HUDEP-2 (cell line): ENCODE measurements around the gene TFF2.

Experiments used
- DNase-seq, 76 experiments: peaks; one replicate each; lab custom pipeline; 2025; ENCODE audit not compliant: unreplicated experiment in 76 of 76; lab: John Stamatoyannopoulos, UW

The TFF2 gene

DNA sequence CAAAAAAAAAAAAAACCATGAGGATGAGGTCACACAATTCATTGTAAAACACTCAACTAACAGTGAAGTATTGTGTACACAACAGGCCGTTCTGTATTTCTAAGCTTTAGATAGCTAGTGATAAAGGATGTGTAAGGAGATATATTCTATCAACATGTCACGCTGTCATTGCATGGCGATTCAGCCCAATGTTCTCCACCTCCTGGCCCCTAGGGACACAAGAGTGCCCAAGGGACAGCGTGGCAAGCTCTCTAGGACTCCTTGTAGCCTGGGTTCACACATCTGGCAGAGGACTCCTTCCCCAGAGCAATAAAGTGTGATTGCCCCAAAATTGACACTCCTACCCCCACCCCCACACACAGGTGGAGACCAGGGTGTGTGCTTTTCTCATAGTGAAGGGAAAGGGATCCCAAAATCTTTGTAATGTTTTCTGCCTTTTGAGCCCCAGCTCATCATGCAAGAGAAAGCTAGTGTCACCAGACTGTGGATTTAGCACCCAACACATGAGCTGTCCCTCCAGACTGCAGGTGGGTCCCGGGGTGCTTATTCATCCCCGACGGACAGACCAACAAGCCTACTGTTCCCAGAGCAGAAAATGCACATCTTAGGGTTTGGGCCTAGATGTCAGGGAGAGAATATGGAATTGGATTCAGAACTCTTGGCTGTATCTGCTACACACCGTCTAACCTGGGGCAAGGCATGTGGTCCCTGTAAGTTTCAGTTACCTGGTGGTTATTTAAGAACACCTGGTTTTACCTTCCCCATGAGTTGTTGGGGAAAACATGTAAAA lies 33.6 kb upstream of the TFF2 start:
- DNase-seq: peak in 2 of 76 experiments; percentile 12 to 31

DNA sequence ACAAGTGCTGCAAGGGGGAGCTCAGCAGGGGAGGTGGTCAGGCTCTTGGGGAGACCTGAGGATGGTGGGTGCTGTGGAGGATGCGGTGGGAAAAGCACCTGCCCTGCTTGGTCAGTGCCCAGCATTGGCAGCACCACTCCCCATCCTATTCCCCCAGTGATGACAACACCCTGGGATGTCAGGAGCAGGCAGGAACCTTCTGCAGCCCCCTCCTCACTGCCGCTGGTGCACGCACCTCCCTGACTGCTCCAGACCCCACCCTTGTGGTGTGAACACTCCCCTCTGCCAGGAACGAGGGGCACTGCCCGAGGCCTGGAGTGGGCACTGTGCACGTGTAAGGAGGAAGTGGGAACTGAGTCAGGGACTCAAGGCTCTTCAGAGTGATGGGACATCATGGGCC lies 32.5 kb upstream of the TFF2 start:
- no peak for DNase-seq

DNA sequence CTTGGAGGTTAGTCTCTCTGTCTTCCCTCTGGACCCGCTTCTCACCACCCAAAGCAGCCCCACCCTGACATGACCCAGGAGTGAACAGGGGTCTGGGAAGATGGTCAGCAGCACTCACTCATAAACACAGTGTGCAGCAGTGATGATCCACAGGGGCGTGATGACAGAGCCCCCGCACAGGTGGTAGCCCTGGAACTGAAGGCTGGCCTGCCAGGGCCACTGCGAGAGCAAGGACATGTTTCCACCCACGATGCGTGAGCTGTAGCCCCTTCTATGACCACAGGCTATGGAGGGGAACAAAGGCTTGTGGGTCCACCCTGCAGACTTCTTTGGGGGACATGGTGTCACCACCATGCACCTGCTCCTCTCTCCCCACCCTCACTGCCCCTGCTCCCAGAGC lies 32.1 kb upstream of the TFF2 start:
- no peak for DNase-seq

DNA sequence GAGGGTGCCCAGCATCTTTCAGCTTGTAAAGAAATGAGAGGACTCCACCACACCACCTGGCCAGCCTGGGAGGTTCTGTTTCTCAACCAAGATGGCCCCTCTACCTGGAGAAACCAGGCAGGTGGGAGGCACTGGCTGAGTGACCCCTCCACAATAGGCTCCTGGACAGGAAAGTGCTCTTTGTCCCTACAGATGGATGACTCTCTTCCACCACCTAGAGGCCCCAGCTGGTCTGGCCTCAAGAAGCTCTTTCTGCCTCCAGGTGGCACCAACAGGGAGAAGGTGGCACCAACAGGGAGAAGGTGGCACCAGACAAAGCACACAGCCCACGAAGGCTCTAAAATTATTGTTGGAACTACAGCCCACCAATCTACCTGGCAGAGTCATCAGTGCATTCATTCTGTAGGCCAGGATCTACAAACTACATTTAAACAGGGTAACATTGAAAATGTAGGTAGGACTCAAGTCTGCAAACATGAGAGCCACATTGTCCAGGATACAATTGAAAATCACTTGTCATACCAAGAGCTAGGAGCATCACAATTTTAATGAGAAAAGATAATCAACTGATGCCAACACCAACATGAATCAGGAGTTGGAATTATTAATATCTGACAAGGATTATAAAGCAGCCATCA lies 30.7 kb upstream of the TFF2 start:
- DNase-seq: peak in 39 of 76 experiments; percentile 3 to 62 (median 31)

DNA sequence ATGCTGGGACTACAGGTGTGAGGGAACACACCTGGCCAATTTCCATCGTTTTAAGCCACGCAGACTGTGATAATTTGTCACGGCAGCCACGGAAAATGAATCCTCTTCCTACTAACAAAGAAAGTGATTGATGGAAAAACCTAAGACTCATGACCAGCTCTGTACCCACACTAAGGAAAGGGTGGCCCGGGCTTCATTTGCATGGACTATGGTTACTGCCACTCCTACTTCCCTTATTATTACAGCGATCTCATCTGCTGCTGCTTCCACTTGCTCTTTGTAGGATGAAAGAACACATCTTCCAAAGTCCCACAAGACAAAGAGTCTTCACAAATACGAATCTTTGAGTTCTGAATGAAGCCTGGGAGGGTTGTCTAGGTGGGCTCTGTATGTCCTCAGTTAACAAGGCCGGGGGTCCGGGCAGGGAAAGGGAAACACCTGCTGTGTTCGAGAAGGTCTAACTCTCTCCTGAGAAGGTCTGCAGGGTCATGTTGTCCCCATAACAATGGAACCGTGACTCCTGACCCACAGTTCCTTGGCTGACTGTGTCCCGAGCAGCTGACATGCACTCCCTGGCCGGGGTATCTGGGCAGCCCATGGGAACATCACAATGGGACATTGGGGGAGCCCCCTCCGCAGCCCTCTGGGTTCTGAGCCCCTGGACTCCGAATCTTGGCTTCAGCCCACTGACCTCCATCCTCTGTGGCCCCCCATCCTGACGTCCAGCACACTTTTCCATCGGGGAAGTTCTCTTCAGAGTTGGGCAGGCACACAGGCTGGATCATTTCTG lies 28.8 kb upstream of the TFF2 start:
- no peak for DNase-seq

DNA sequence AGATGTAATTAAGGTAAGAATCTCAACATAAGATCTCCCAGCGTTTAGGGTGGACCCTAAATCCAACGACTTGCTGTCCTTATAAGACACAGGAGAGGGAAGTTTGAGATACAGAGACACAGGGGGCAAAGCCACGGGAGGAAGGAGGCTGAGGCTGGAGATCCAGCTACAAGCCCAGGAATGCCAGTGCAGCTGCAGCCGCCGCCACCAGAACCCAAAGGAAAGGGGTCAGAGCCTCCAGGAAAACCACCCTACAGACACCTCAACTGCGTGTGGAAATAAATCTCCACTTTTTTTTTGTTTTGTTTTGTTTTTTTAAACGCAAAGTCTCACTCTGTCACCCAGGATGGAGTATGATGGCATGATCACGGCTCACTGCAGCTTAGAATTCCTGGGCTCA lies 27.6 kb upstream of the TFF2 start:
- no peak for DNase-seq

DNA sequence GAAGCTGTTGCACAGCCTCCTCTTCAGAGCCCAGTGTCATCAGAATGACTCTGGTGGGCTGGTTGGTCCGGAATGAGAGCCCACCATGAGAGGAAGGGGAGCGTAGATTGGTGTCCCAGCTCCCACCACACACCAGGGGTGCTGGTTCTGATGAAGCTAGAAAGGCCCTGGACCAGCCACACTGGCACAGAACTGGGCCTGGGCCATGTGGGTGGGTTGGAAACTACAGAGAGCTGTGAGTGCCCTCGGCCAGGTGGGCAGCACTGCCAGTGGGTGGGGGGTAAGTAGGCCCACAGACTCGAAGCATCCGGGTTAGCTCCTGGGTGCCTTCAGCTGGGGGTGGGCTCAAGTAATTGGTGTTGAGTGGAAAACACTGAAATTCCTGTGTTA lies 27.2 kb upstream of the TFF2 start:
- no peak for DNase-seq

DNA sequence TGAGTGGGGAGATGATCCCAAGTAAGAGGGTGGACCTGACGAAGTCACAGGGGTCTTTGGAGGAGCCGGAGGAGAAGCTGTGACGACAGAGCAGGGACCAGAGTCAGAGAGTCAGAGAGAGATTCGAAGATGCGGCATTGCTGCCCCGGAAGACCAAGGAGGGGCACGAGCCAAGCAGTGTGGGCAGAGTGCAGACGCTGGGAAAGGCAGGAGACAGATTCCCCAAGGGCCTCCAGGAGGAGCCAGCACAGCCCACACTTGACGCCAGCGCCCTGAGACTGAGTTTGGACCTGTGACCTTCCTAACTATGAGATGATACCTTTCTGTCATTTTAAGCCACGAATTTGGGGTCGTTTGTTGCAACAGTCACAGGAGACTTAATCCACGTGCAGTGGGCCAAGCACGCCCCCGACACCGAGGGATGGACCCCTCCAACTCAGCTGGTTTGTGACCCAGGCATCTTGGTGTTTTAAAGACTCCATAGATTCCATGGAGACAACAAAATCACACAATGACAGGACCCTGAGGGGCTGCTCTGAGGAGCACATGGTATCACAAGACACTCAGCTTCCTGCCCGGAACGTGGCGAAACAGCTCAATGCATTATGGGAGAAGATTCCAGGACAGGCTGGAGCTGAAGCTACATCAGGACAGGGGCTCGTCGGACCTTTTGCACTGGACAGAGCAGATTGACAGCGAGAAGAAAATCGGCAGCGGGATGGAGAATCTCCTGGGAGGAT lies 26.6 kb upstream of the TFF2 start:
- DNase-seq: no peak

DNA sequence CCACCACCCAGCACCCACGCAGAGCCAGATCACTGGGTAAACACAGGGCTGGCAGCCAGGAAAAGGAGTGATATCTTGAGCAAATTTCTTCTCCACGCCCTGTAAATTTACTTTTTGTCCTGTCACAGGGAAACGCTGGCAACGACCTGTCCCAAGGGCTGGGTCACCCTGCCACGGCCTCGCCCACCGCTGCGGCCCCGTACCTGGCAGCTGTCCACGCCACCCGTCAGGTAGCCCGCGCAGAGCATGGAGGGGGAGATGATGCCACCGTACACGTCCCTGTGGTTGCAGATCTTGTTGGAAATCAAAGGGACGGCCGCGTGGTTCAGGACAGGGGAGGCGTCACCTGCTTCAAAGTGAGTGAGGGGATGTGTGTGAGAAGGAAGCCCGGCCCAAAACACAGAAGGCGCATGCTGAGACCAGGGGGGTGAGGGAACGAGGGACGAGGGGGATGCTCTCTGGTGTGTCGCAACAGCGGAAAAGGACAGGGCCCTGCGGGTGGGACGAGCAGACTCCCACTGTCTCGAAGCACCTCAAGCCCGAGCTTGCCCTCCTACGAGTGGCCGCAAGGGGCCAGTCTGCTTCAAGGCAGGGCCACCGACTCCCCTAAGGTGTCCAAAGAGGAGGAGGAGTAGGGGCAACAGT lies 25.7 kb upstream of the TFF2 start:
- peak in 1 of 76 experiments; percentile 17 for DNase-seq

DNA sequence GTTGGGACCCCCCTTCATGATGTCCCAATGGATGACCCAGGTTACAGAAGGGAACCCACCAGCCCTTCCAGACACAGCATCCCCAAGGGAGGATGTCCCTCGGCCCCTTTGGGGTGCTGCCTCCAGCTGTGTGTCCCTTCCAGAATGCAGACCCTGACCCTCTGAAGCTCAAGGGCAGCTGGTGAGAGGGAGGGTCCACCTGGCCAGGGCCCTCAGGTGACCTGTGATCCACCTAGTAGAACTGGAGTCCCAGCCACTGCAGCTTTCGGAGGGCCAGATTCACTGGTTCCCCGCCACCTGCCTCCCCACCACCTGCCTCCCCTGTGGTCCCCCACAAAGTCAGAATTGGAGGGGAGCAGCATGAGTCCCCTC lies 25.2 kb upstream of the TFF2 start:
- DNase-seq: no peak

DNA sequence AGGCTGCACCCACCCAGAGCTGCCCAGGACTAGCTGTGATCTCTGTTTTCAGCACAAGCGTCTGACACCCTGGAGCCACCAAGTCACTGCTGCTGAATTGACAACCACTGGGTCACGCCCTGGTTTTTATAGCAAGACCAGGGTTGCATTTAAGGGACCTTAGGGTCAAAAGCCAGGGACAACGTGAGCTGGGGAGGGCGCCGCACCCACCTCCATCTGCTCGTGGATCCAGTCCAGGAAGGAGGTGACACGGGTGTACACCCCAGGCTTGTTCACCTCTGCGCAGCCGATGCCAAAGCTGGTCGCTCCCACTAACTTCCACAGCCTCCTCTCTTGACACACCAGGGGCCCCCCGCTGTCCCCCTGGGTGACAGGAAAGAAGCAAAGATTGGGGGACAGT lies 24.7 kb upstream of the TFF2 start:
- no peak for DNase-seq

DNA sequence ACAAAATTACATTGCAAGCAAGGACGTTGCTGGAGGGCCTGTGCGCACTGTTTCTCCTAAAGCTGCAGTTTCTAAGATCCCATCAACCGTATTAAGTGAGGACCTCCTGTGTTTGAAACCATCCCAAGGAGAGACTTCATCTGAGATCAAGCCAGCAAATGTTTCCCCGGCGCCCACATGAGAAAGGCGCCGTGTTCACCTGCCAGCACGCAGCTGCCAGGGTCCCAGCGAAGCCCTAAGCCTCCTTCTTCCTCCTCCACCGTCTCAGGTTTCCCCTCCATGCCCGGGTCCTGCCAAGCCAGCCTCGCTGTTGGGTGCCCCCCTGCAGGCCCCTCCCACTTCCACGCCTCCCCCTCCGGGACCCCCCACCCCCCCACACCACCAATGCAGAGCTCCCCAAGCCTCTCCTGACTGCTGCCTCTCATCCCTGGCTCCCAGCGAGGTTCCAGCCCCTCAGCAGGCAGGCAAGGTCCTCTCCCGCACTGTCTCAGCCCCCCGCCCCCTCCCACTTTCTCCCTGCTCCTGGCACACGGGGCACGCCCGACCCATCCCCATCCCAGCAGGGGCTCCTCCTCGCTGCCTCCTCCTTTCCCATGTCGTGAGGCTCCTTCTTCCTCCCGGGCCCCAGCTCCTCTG lies 24.2 kb upstream of the TFF2 start:
- DNase-seq: no peak

DNA sequence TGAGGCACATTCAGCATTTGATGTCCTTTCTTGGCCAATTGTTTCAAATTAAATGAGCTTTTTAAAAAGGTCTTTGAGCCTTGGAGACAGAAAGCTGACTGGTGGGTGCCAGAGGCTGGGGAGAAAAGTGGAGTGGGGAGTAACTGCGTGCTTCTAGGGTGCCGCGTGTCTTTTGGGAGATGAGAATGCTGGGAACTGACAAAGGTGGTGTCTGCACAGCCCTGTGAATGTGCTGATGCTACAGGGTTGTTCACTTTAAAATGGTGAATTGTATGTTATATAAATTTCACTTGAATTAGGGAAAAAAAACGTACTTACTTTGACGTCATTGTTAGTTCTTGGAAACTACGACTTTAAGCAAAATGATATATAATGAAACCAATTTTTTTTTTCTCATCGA lies 23.7 kb upstream of the TFF2 start:
- DNase-seq: no peak

DNA sequence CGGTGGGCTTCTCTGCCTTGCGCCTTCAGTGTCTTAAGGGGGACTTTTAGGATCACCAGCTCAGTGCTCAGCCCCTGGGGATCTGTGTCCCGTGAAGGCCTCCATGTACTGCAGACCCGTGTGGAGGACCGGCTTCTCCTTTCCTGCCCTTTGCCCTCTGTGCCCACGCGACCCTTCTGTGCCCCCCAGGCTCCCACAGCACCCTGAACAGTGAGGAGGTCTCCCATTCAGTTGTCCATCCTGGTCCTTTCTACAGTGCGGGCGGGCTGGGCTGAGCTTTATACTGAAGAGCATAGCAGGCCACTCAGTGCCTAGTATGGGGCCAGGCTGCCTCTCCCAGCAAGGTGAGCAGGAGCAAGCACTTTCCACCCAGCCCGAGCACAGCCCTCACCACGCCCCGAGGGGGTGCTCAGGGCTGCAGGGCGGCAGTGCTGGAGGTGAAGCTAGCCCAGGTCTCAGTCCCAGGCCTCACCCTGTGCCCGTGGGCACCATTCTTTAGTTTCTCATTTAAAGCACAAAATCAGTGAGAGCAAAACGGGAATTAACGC lies 23.2 kb upstream of the TFF2 start:
- no peak for DNase-seq

DNA sequence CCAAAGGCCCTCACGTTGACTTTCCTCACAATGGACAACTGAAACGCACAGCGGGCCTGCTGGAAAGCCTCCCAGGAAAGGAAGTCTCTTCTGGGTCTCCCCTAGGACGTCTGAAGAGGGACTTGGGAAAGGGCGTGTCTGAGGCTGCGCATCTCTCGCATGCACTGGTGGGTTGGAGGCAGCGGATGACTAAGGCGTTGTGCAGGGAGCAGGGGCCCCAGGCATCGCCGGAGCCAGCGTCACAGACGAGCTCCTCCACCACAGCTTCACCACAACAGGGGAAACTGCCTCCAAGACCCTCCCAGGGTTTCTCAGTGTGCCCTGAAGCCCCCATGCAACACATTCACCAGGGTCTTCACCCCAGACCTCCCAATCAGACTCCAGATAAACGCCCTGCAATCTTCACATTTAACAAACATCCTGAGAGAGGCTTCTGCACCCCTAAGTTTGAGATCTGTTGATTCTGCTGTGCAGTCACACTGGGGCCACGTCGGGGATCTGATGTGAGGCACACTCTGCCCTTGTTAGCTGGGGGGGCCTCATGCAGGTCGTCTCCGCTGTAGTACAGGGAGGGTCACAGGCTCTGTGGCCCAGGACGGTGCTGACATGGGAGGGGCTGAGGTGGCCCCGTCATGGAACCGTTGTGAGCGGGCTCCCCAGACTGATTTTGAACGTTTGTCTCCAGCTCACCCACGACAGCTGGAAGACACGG lies 22.6 kb upstream of the TFF2 start:
- DNase-seq: no peak

DNA sequence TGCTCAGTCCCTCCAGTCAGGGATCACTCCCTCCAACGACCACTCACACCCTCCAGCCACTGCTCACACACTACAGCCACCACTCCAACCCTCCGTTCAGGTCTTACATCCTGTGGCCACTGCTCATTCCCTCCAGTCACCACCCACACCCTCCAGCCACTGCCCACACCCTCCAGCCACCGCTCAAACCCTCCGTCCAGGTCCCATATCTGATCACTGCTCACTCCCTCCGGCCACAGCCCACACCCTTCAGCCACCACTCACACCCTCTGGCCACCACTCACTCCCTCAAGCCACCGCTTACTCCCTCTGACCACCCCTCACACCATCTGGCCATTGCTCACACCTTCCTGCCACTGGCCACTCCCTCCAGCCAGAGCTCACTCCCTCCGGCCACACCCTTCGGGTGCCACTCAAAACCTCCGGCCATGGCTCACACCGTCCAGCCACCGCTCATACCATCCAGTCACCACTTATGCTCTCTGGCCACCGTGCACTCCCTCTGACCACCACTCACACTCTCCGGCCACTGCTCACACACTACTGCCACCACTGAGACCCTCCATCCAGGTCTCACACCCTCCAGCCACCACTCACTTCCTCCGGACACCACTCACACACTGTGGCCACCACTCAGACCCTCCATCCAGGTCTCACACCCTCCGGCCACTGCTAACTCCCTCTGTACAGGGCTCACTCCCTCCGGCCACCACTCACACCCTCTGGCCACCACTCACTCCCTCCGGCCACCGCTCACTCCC lies 20.3 kb upstream of the TFF2 start:
- peak in 1 of 76 experiments; percentile 21 for DNase-seq

DNA sequence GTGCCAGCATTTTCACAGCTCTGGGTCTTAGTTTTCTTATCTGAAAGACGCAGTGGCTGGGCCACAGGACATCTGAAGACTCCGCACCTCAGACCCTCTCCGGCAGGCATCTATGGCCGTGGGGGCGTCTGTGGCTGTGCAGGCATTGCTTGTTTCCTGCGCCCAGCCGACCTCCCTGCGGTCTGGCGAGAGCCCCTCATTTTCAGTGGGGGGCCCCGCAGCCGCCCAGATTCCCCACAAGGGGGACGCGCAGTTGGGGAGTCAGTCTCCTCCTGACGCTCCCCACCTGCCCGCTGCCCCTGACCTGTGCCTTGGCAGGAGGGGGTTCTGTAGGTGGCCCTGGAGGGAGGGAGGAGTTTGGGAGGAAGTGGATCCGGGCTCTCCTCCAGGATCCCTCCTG lies 19.0 kb upstream of the TFF2 start:
- no peak for DNase-seq

DNA sequence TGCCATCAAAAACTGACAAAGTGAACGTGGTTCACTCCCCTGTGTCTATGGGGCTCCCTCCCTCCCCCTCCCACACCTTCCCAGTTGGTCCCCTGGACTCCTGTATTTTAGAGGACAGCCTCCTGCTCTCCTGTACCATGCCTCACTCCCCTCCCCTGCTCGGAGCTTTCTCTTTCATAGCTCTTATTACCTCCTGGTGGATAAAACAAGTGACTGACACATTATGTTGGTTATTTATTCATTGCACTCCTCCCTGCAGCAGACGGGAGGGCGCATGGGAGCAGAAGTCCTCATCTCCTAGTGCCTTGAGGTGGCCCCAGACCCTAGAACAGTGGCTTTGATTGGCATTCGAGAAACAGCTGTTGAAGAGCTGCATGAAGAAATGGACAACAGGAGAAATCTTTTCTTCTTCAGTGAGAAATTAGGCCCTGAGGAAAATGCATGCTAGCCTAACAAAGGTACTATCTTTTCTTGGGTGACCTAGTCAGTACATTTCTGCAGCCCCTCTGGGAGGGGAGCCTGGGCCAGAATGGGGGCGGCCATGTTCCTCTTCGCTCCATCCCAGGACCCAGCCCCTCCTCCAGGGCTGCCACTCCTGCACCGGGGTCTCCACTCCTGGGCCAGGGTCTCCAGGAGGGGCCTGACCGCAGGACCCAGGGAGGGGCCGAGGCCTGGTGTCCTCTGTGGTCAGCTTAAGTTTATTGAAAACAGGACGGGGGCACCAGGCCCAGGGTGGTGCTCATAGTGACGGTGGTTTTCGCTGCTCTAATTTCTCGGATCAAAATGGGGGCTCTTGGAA lies 16.8 kb upstream of the TFF2 start:
- DNase-seq: no peak
